T-cell (primary cell): ENCODE measurements around the gene CELSR1. TPM values are rescaled to one million over a fixed set of nuclear protein-coding genes. Genes with fewer than 3 reads are reported as not detected.

ENCODE experiments used
- ATAC-seq, 4 experiments: fragments of 200-7000 bp in 3 of 4; fragments of 150-1000 bp in 1 of 4; cut with Tn5 transposase; replicated peaks in 1 of 4; 1 replicate in 3 of 4; 2 replicates in 1 of 4; pipeline ENCODE4 v1.10.0; 2021; ENCODE audit warnings: moderate library complexity in 3 of 4, mild to moderate bottlenecking in 2 of 4, moderate number of reproducible peaks in 1 of 4
- CTCF ChIA-PET, 2 donors: fragments of 300-600 bp; sonication (Branson Sonifier 250); formaldehyde crosslinking; loops; one replicate each; lab custom pipeline; 2022; ENCODE audit warnings: antibody characterized with exemption in 2 of 2; lab: Charles Lee
- POLR2A ChIA-PET, 2 donors: fragments of 300-600 bp; sonication (Branson Sonifier 250); formaldehyde crosslinking; loops; one replicate each; lab custom pipeline; 2022; ENCODE audit warnings: antibody characterized with exemption in 2 of 2; lab: Charles Lee
- DNase-seq, 35 experiments: peaks; one replicate each; pipeline versions ENCODE4 v3.0.0 to v3.0.0-alpha.2; 2013 to 2023
- H3K27ac ChIP-seq: one replicate; pipeline ENCODE4 v1.5.1; 2013; ENCODE audit warnings: low read length
- H3K27me3 ChIP-seq, 2 experiments: replicated peaks in 1 of 2; 1 replicate in 1 of 2; 2 replicates in 1 of 2; pipeline versions ENCODE4 v1.6.1 to v1.7.0; 2013; ENCODE audit warnings: low read length in 1 of 2, mixed read lengths in 1 of 2; ENCODE audit not compliant: control insufficient read depth in 2 of 2, insufficient read depth in 2 of 2; ENCODE audit errors: extremely low read depth in 1 of 2
- H3K36me3 ChIP-seq, 2 donors: 1 replicate in 1 of 2; 2 replicates in 1 of 2; pipeline versions ENCODE4 v1.6.1 to v1.7.0; 2013; ENCODE audit warnings: low read length in 1 of 2; ENCODE audit not compliant: control insufficient read depth in 2 of 2, insufficient read depth in 1 of 2; ENCODE audit errors: extremely low read depth in 1 of 2
- H3K4me1 ChIP-seq, 2 experiments: 1 replicate in 1 of 2; 2 replicates in 1 of 2; pipeline versions ENCODE4 v1.6.1 to v1.7.0; 2013; ENCODE audit warnings: low read length in 2 of 2, mixed read lengths in 1 of 2; ENCODE audit not compliant: insufficient read depth in 2 of 2, control insufficient read depth in 1 of 2; ENCODE audit errors: extremely low read depth in 1 of 2
- H3K4me3 ChIP-seq, 2 donors: 1 replicate in 1 of 2; 2 replicates in 1 of 2; pipeline versions ENCODE4 v1.5.1 to v1.7.0; 2013; ENCODE audit warnings: mild to moderate bottlenecking in 2 of 2, low read length in 1 of 2, moderate library complexity in 1 of 2; ENCODE audit not compliant: control insufficient read depth in 1 of 2; ENCODE audit errors: extremely low read depth in 1 of 2
- H3K9me3 ChIP-seq: 2 replicates; pipeline ENCODE4 v1.7.0; 2013
- H3K27ac Mint-ChIP-seq, 2 donors: one replicate each; pipeline ENCODE4 v1.8.0; 2020 to 2021; ENCODE audit warnings: mild to moderate bottlenecking in 2 of 2, mixed read lengths in 2 of 2
- H3K27me3 Mint-ChIP-seq, 2 donors: one replicate each; pipeline ENCODE4 v1.8.0; 2021 to 2022; ENCODE audit warnings: mixed read lengths in 2 of 2
- H3K36me3 Mint-ChIP-seq: one replicate; pipeline ENCODE4 v1.8.0; 2021; ENCODE audit warnings: mixed read lengths
- H3K4me1 Mint-ChIP-seq, 3 donors: one replicate each; pipeline ENCODE4 v1.8.0; 2020 to 2022; ENCODE audit warnings: mixed read lengths in 3 of 3, mild to moderate bottlenecking in 1 of 3
- H3K4me3 Mint-ChIP-seq, 3 donors: one replicate each; pipeline ENCODE4 v1.8.0; 2020 to 2022; ENCODE audit warnings: mild to moderate bottlenecking in 3 of 3, mixed read lengths in 3 of 3, moderate library complexity in 3 of 3
- H3K9me3 Mint-ChIP-seq, 3 donors: one replicate each; pipeline ENCODE4 v1.8.0; 2020 to 2022; ENCODE audit warnings: mixed read lengths in 3 of 3
- WGBS: methylation state at CpG from one replicate; pipeline ENCODE4 v1.1.5; 2013; ENCODE audit warnings: missing lambda C conversion rate; ENCODE audit not compliant: insufficient coverage; 5-methylcytosine and 5-hydroxymethylcytosine counted together
- total RNA-seq, 35 experiments: library from RNA in 6 of 35; stranded (reverse) in 6 of 35; fragments of 120-200 nt in 1 of 35; gene quantifications; one replicate each; pipeline versions ENCODE4 v1.2.1 to v1.2.4 and lab custom pipeline; 2013 to 2026

Gene CELSR1
- total RNA-seq, 5 donors from 2014 or later (not counting 1 experiment from before 2014, with no cell fraction given), result 1.1 to 2.7 (median 1.6) TPM

DNA sequence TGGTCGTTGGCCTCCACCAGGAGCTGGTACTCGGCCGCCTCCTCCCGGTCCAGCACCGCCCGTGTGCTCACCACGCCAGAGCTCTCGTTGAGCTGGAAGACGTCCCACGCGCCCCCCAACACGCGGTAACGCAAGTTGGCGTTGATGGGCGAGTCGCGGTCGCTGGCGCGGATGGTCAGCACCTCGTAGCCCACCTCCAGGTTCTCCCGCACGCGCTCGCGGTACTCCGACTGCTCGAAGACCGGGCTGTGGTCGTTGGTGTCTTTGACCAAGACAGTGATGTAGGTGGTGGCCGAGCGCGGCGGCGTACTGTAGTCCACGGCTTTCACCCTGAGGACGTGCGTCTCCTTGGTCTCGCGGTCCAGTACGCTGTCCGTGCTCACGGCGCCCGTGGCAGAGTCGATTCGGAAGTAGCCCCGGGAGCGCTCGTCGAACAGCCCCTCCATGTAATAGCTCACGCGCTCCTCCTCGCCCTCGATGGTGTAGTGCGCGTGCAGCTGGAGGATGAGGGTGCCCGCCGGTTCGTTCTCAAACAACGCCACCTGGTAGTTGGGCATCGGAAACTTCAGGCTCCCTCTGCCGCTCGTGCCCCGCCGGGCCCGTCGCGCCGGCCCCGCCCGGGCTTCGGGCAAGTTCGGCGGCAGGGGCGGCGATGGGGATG, 1.4 kb downstream of the CELSR1 start:
- Mint-ChIP-seq H3K9me3 (no peaks in the 10 kb centered on the region), H3K36me3 (no peaks in the 10 kb centered on the region), H3K27me3 (peaks cover 30 to 49% of the 10 kb centered on the region in 2 donors), H3K4me3 (peak overlapping the region; percentile 21 to 40 (median 39)), H3K4me1 (peaks cover 0 to 11% (median 10%) of the 10 kb centered on the region in 3 donors), H3K27ac (no peak overlapping the region)
- peaks cover 2 to 61% of the 10 kb centered on the region in 2 experiments for H3K27me3 ChIP-seq
- no peak overlapping the region for H3K27ac ChIP-seq
- no peaks in the 10 kb centered on the region for H3K9me3 ChIP-seq
- H3K4me1 ChIP-seq, result peaks cover 0 to 12% of the 10 kb centered on the region in 2 experiments
- ATAC-seq (no peak), DNase-seq (no peak)
- WGBS, result 74% methylated on average over 78 of the region's 78 CpGs
- H3K36me3 ChIP-seq, result no peaks in the 10 kb centered on the region
- CTCF ChIA-PET, result no interaction called here
- POLR2A ChIA-PET, result no interaction called here
- H3K4me3 ChIP-seq, result no peak overlapping the region

DNA sequence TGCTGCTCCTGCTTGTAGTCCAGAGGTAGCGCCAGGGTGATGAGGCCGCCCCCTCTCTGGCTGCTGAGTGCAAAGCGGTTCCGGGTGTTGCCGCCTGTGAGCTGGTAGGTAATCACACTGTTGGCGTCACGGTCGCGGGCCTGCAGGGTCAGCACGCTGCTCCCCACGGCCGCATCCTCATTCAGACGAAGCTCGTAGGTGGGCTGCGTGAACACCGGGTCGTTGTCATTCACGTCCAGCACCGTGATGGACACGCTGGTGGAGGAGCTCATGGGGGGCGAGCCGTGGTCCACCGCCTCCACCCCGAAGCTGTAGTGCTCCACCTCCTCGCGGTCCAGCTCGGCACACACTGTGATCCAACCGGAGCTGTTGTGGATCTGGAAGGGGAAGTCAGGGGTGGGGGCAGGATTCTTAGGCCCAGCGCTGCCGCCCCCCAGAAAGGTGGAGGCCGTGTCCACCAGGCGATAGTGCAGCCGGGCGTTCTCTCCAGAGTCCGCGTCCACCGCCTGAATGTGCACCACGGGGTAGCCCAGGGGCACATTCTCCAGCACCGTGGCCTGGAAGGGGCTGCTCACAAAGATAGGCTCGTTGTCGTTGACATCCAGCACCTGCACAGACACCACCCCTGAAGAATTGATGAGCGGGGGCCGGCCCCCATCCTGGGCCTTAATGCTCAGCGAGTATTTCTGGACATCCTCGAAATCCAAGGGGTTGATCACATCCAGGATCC, 2.4 kb downstream of the CELSR1 start:
- ChIA-PET CTCF (no interaction called here), POLR2A (no interaction called here)
- no peak overlapping the region for H3K27ac Mint-ChIP-seq
- 94% methylated on average over 38 of the region's 45 CpGs for WGBS
- Histone ChIP-seq H3K4me3 (no peak overlapping the region), H3K36me3 (no peaks in the 10 kb centered on the region), H3K27me3 (peaks cover 2 to 52% of the 10 kb centered on the region in 2 experiments), H3K4me1 (peaks cover 0 to 12% of the 10 kb centered on the region in 2 experiments), H3K27ac (no peak overlapping the region), H3K9me3 (no peaks in the 10 kb centered on the region)
- ATAC-seq, result no peak
- no peaks in the 10 kb centered on the region for H3K9me3 Mint-ChIP-seq
- no peaks in the 10 kb centered on the region for H3K36me3 Mint-ChIP-seq
- peaks cover 23 to 40% of the 10 kb centered on the region in 2 donors for H3K27me3 Mint-ChIP-seq
- H3K4me3 Mint-ChIP-seq, result peak overlapping the region in 2 of 3 donors; percentile 6 to 40
- no peak for DNase-seq
- H3K4me1 Mint-ChIP-seq, result peaks cover 0 to 11% (median 10%) of the 10 kb centered on the region in 3 donors

DNA sequence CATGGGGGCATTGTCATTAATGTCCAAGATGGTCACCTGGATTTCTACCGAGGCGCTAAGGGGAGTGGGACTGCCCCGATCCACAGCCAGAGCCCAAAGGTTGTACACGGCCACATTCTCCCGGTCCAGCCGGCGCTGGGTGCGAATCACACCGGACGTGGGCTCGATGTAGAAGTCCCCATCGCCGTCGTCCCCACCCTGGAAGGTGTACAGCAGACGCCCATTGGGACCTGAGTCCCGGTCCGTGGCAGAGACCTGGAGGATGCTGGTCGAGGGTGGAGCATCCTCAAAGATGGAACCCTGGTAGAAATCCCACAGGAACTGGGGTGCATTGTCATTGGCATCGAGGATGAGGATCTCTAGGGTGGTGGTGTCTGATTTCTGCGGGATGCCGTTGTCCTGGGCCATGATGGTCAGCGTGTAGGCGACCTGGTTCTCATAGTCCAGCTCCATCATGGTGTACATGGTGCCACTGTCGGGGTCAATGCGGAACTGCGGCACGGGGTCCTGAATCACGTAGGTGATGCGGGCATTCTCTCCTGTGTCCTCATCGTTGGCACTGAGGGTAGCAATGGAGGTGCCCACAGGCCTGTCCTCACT, 3.1 kb downstream of the CELSR1 start:
- Mint-ChIP-seq H3K4me1 (peaks cover 0 to 11% (median 10%) of the 10 kb centered on the region in 3 donors), H3K36me3 (no peaks in the 10 kb centered on the region)

DNA sequence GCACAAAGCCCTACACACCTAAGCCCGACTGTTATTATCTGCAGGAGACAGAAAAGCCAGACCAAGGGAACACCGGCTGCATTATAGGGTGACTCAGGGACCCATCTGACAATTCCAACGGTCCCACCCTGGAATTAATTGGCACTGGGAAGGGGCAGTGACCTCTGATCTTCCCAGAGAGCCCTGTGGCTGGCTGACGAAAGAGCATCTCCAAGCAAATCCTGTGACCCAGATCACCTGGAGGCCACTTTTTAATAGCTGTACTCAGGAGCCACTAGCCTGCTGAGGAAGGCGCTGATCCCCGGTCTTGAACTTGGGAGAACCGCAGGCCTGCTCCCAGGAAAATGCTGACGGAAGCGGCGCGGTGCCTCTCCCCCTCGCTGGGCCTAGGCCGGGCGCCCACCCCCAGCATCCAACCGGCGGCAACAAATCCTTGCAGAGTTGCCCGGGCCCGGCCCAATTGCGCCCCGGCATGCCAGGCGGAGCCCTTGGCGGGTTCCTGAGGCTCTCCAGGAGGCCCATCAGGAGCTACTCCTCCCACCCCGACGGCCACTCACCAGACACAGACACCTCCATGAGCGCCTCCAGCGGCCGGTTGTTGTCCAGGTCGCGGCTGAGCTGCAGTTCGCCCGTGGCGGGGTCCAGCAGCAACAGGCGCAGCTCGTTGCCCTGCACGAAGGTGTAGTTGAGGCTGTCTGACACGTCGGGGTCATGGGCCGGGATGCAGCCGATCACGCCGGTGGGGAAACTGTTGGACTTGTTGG, 4.2 kb downstream of the CELSR1 start:
- Histone ChIP-seq H3K27ac (no peak overlapping the region), H3K4me3 (no peak overlapping the region), H3K4me1 (peaks cover 0 to 6% of the 10 kb centered on the region in 2 experiments), H3K36me3 (no peaks in the 10 kb centered on the region), H3K27me3 (peaks cover 0 to 34% of the 10 kb centered on the region in 2 experiments), H3K9me3 (no peaks in the 10 kb centered on the region)
- ATAC-seq (no peak), DNase-seq (no peak)
- no peaks in the 10 kb centered on the region for H3K9me3 Mint-ChIP-seq
- no peak overlapping the region for H3K27ac Mint-ChIP-seq
- ChIA-PET POLR2A (no interaction called here), CTCF (no interaction called here)
- 90% methylated on average over 32 of the region's 41 CpGs for WGBS
- peaks cover 6 to 24% of the 10 kb centered on the region in 2 donors for H3K27me3 Mint-ChIP-seq
- peaks cover 0 to 3% (median 3%) of the 10 kb centered on the region in 3 donors for H3K4me1 Mint-ChIP-seq
- no peaks in the 10 kb centered on the region for H3K36me3 Mint-ChIP-seq
- no peak overlapping the region for H3K4me3 Mint-ChIP-seq

More for the DNA sequence above, 3.1 kb downstream of the CELSR1 start:
- Mint-ChIP-seq H3K4me3 (no peak overlapping the region), H3K9me3 (no peaks in the 10 kb centered on the region), H3K27me3 (peaks cover 17 to 33% of the 10 kb centered on the region in 2 donors), H3K27ac (no peak overlapping the region)
- DNase-seq (no peak), ATAC-seq (no peak)
- Histone ChIP-seq H3K4me3 (no peak overlapping the region), H3K4me1 (peaks cover 0 to 12% of the 10 kb centered on the region in 2 experiments), H3K27ac (no peak overlapping the region), H3K9me3 (no peaks in the 10 kb centered on the region), H3K36me3 (no peaks in the 10 kb centered on the region), H3K27me3 (peaks cover 0 to 45% of the 10 kb centered on the region in 2 experiments)
- POLR2A ChIA-PET, result no interaction called here
- 94% methylated on average over 29 of the region's 30 CpGs for WGBS
- CTCF ChIA-PET, result no interaction called here

DNA sequence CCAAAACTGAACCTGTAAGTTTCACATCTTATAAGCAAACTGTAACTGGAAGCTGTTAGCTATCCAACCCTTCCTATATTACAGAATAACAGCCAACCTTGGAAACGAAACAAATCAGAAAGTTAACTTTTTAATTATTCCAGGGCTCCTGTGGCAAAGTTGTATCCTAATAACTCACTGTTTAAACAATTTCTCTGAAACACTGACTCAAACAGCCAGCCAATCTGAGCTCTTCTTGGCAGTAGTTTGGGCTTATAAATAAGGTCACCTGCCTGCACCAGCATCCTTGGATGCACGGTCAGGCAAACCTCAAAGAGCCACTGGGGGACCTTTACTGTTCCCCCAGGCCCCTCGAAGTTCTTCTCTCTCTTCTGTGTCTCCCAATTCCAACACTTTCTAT, 5.0 kb downstream of the CELSR1 start:
- 31% methylated on average over 2 of the region's 3 CpGs for WGBS
- DNase-seq, result no peak
- H3K4me1 ChIP-seq, result no peaks in the 10 kb centered on the region
- CTCF ChIA-PET, result no interaction called here
- H3K27ac ChIP-seq, result no peak overlapping the region
- H3K4me3 ChIP-seq, result no peak overlapping the region
- Mint-ChIP-seq H3K9me3 (no peaks in the 10 kb centered on the region), H3K4me1 (no peaks in the 10 kb centered on the region), H3K27ac (no peak overlapping the region), H3K27me3 (peaks cover 6 to 26% of the 10 kb centered on the region in 2 donors), H3K36me3 (no peaks in the 10 kb centered on the region), H3K4me3 (no peak overlapping the region)
- POLR2A ChIA-PET, result no interaction called here
- no peaks in the 10 kb centered on the region for H3K36me3 ChIP-seq
- ATAC-seq, result no peak
- H3K9me3 ChIP-seq, result no peaks in the 10 kb centered on the region
- H3K27me3 ChIP-seq, result peaks cover 0 to 32% of the 10 kb centered on the region in 2 experiments

DNA sequence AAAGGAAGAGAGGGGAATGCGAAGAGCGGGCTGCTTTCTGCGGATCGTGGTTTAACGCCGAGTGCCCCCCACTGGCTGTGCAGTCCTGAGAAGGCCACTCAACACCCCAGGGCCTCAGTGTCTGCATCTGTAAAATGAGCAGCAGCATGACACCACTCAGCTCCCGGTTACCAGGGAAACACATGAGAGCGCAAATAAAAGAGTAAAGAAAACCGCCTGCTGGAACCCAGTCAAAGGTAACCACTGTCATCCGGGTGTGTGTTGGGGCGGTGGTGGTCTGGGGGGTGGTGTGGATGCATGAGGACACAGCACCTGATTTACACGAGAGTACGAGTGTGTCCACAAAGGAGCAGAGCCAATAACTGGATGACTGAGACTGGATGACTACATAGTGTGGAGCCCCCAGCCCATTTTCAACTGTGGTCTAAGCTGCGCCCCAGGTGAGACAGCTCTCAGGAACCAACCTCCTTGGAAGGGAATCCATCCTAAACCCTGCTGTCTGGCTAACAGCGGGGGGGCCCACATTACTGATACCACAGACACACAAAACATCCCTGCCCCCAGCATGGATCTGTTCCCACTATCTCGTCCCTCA, 5.7 kb downstream of the CELSR1 start:
- Mint-ChIP-seq H3K4me3 (no peak overlapping the region), H3K27ac (no peak overlapping the region), H3K9me3 (no peaks in the 10 kb centered on the region), H3K4me1 (no peaks in the 10 kb centered on the region), H3K27me3 (peaks cover 10 to 32% of the 10 kb centered on the region in 2 donors), H3K36me3 (no peaks in the 10 kb centered on the region)
- Histone ChIP-seq H3K27me3 (peaks cover 0 to 39% of the 10 kb centered on the region in 2 experiments), H3K4me3 (no peak overlapping the region), H3K4me1 (no peaks in the 10 kb centered on the region), H3K9me3 (no peaks in the 10 kb centered on the region), H3K27ac (no peak overlapping the region), H3K36me3 (no peaks in the 10 kb centered on the region)
- DNase-seq, result no peak
- 87% methylated on average over 15 of the region's 16 CpGs for WGBS
- ATAC-seq, result no peak
- CTCF ChIA-PET, result no interaction called here
- POLR2A ChIA-PET, result no interaction called here
